HG03135 (cell line): Measurements from ENCODE around the gene COL1A1.

Experiments used
- ATAC-seq: cut with Tn5 transposase; IDR thresholded peaks from one replicate; pipeline ENCODE4 v1.9.1; 2021; ENCODE audit warnings: mild to moderate bottlenecking, moderate library complexity; ENCODE audit not compliant: unreplicated experiment

Gene COL1A1

GRCh38 chr17:50174444-50174843 lies 27.0 kb downstream of the COL1A1 start:
- ATAC-seq, result no peak

- no peak for ATAC-seq
These were observed 28.0 kb downstream of the COL1A1 start for GRCh38 chr17:50173335-50173941.

GRCh38 chr17:50172936-50173334 lies 28.5 kb downstream of the COL1A1 start:
- no peak for ATAC-seq

GRCh38 chr17:50172130-50172529 lies 29.3 kb downstream of the COL1A1 start:
- no peak for ATAC-seq

- no peak for ATAC-seq
These were observed 29.9 kb downstream of the COL1A1 start for GRCh38 chr17:50171371-50172071.

GRCh38 chr17:50170662-50171370 lies 30.6 kb downstream of the COL1A1 start:
- no peak for ATAC-seq

GRCh38 chr17:50169881-50170459 lies 31.5 kb downstream of the COL1A1 start:
- ATAC-seq, result no peak

GRCh38 chr17:50169121-50169764 lies 32.2 kb downstream of the COL1A1 start:
- ATAC-seq, result no peak

- no peak for ATAC-seq
These were observed 33.1 kb downstream of the COL1A1 start for GRCh38 chr17:50168319-50168718.

GRCh38 chr17:50167371-50167770 lies 34.1 kb downstream of the COL1A1 start:
- ATAC-seq, result no peak

GRCh38 chr17:50166518-50167181 lies 34.8 kb downstream of the COL1A1 start:
- ATAC-seq, result no peak

GRCh38 chr17:50165867-50166517 lies 35.4 kb downstream of the COL1A1 start, which contains the start of gene SGCA:
Gene SGCA, plus strand, starts transcription at chr17:50166005. Its CDS starts 36 bp downstream, at chr17:50166041.
- ATAC-seq, result no peak

- ATAC-seq, result no peak
These were observed 36.0 kb downstream of the COL1A1 start for GRCh38 chr17:50165466-50165865.

- ATAC-seq, result no peak
These were observed 36.4 kb downstream of the COL1A1 start for GRCh38 chr17:50165066-50165465.

GRCh38 chr17:50164697-50164988 lies 36.8 kb downstream of the COL1A1 start:
- ATAC-seq, result no peak

- no peak for ATAC-seq
These were observed 37.4 kb downstream of the COL1A1 start for GRCh38 chr17:50163843-50164696.

GRCh38 chr17:50162466-50163254 lies 38.8 kb downstream of the COL1A1 start:
- ATAC-seq, result no peak

GRCh38 chr17:50161911-50162288 lies 39.5 kb downstream of the COL1A1 start:
- ATAC-seq, result no peak
